ENCODE data around the gene TBPL2.

DNA sequence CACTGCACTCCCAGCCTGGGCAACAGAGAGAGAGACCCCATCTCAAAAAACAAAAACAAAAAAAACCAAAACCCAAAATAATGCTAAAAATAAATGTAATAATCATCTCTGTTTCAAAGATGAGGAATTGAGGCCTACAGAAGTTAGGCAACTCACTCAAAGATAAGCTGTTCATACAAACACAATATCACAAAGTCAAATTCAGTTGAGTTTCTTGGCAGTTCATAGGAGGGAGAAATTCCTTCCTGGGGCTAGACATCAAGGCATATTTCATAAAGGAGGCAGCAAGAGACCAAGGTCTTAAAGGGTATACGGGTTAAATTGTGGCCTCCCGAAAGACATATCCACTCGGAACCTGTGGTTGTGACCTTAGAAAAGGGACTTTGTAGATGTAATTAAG, 8.7 kb upstream of the TBPL2 start:
- TF ChIP-seq POLR2A (IDR thresholded peaks at IDR 0.05) (no peak), POLR2AphosphoS5 (IDR thresholded peaks at IDR 0.05) (no peak)
- TF ChIP-seq, protein P1, sequence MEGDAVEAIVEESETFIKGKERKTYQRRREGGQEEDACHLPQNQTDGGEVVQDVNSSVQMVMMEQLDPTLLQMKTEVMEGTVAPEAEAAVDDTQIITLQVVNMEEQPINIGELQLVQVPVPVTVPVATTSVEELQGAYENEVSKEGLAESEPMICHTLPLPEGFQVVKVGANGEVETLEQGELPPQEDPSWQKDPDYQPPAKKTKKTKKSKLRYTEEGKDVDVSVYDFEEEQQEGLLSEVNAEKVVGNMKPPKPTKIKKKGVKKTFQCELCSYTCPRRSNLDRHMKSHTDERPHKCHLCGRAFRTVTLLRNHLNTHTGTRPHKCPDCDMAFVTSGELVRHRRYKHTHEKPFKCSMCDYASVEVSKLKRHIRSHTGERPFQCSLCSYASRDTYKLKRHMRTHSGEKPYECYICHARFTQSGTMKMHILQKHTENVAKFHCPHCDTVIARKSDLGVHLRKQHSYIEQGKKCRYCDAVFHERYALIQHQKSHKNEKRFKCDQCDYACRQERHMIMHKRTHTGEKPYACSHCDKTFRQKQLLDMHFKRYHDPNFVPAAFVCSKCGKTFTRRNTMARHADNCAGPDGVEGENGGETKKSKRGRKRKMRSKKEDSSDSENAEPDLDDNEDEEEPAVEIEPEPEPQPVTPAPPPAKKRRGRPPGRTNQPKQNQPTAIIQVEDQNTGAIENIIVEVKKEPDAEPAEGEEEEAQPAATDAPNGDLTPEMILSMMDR (IDR thresholded peaks at IDR 0.05 in 8 of 11, conservative IDR thresholded peaks at IDR 0.05 in 3 of 11): no peak

Data from spleen (tissue), 7 donors.